ENCODE data around the gene PHF21B. TPM values are rescaled to one million over a fixed set of nuclear protein-coding genes. Genes with fewer than 3 reads are reported as not detected.
"Not testable (repeated sequence)": the region's sequence is repeated elsewhere in the genome, so short reads cannot be mapped to it uniquely, and the experiment has no call there.

Gene PHF21B
- total RNA-seq, 1 donor from 2014 or later = 113 TPM

DNA sequence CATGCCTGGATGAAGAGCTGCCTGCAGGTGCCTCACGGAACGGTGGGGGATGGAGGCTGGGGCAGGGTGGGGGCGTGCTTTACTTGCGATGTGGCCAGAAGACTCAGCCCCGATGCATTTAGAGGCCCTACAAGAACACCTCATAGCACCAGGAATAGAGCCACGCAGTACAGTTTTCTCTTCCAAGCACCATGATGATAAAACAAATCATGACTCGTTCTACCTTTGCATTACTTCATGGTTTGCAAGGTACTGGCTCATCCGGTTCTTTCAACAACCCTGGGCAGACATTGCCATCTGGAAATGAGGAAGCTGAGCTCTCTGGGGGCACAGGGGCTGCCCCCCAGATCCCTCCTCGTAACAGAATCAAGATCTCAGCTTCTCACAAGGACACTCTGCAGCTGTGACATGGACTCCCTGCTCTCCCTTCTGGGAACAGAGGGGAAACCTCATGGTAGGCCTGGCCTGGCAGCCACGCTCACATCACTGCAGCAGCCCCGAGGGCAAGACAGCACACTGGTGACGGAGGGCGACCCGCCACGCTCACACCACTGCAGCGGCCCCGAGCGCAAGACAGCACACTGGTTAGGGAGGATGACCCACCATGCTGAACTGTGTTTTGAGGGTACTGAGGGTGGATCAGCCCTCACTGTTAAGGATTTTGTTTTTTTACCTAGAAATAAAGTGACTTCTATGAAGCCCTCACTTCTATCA lies 46.9 kb downstream of the PHF21B start:
- Mint-ChIP-seq H3K9me3 (ENCODE audit: unreplicated experiment) (peaks cover 21% of the 10 kb centered on the region), H3K4me3 (ENCODE audit: unreplicated experiment) (peak overlapping the region; percentile 15), H3K36me3 (ENCODE audit: unreplicated experiment) (no peaks in the 10 kb centered on the region), H3K27me3 (ENCODE audit: unreplicated experiment) (peaks cover 25% of the 10 kb centered on the region), H3K27ac (ENCODE audit: unreplicated experiment) (peak overlapping the region; percentile 67), H3K4me1 (ENCODE audit: low read depth, unreplicated experiment) (peaks cover 41% of the 10 kb centered on the region)
- DNase-seq = no peak
- TF ChIP-seq CTCF (IDR thresholded peaks at IDR 0.05; ENCODE audit: partially characterized antibody, unreplicated experiment) = no peak

DNA sequence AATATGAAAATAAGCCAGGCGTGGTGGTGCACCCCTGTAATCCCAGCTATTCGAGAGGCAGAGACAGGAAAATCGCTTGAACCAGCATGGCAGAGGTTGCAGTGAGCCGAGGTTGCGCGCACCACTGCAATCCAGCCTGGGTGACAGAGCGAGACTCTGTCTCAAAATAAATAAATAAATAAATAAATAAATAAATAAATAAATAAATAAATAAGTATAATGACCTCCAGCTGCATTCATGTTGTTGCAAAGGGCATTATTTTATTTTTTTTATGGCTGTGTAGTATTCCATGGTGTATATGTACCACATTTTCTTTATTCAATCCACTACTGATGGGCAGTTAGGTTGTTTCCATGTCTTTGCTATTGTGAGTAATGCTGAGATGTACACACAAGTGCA lies 48.1 kb downstream of the PHF21B start:
- H3K36me3 Mint-ChIP-seq (ENCODE audit: unreplicated experiment) = not testable (repeated sequence)
- peaks cover 25% of the 10 kb centered on the region for H3K27me3 Mint-ChIP-seq (ENCODE audit: unreplicated experiment)

DNA sequence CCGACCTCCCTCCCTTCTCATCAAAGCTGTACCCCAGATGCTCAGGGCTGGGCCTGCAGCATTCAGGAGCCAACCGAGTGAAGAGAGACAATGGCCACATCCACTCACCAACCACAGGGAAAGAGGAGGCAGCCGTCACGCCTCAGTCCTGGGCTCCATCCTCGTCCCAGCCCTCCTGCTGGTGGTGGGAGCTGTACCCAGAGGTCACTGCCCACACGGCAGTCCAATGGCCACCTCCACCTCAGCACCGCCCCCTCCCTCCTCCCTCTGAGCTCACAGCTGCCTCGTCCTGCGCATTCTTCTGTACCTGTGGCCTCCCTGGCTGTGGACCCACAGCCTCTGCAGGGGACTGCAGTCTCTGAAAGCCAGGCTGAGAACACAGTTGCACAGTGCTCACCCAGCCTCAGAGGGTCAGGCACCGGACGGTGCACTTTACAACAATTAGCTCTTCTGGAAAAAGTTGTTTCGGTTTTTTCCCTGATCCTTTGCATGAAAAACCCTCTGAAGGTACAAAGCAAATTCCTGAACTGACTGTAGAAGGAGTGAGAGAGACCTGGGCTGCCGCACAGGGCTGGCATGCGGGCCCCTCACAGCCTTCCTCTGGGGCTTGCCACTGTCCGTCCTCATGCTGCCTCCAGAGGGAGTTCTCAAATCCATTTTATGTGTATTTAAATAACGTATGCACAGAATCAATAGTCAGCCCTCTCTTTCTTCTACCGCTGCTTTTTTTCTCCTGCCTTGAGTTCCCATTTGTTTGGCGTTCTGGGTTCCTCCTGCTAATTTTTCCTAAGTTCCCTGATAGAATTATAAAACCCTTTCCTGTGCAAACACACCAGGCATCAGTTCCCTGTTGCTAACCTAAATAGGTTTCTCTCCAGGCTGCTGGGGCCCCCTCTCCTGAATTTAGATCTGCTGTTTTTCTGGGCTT lies 52.7 kb downstream of the PHF21B start:
- Mint-ChIP-seq H3K9me3 (ENCODE audit: unreplicated experiment) (peaks cover 9% of the 10 kb centered on the region), H3K4me3 (ENCODE audit: unreplicated experiment) (peak overlapping the region; percentile 64), H3K27me3 (ENCODE audit: unreplicated experiment) (peaks cover 20% of the 10 kb centered on the region), H3K4me1 (ENCODE audit: low read depth, unreplicated experiment) (peaks cover 38% of the 10 kb centered on the region), H3K36me3 (ENCODE audit: unreplicated experiment) (no peaks in the 10 kb centered on the region), H3K27ac (ENCODE audit: unreplicated experiment) (peak overlapping the region; percentile 64)
- DNase-seq = peak; percentile 46
- peak; percentile 52 for TF ChIP-seq CTCF (IDR thresholded peaks at IDR 0.05; ENCODE audit: partially characterized antibody, unreplicated experiment)

More for the DNA sequence above, 48.1 kb downstream of the PHF21B start:
- peaks cover 48% of the 10 kb centered on the region for H3K4me1 Mint-ChIP-seq (ENCODE audit: low read depth, unreplicated experiment)
- H3K4me3 Mint-ChIP-seq (ENCODE audit: unreplicated experiment); DNase-seq; H3K27ac Mint-ChIP-seq (ENCODE audit: unreplicated experiment): not testable (repeated sequence)
- H3K9me3 Mint-ChIP-seq (ENCODE audit: unreplicated experiment) = peaks cover 18% of the 10 kb centered on the region

DNA sequence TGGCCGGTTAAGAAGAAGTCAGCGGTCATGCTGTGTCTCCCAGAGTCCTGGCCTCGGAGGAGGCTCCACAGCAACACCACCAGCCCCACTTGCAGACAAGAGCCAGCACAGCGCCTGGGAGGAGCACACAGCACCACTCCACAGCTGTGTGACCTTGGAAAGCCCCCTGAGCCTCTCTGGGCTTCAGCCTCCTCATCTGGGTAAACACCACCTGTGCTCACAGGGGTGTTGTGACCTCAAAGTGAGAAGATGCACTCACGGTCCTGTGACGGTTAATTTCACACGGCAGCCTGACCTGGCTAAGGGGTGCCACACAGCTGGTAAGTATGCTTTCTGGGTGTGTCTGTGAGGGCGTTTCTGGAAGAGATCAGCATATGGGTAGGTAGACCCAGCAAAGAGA lies 54.7 kb downstream of the PHF21B start:
- H3K4me3 Mint-ChIP-seq (ENCODE audit: unreplicated experiment) = no peak overlapping the region
- H3K4me1 Mint-ChIP-seq (ENCODE audit: low read depth, unreplicated experiment) = peaks cover 37% of the 10 kb centered on the region
- H3K27ac Mint-ChIP-seq (ENCODE audit: unreplicated experiment) = no peak overlapping the region
- peaks cover 5% of the 10 kb centered on the region for H3K36me3 Mint-ChIP-seq (ENCODE audit: unreplicated experiment)
- H3K27me3 Mint-ChIP-seq (ENCODE audit: unreplicated experiment) = peaks cover 20% of the 10 kb centered on the region
- no peak for DNase-seq
- H3K9me3 Mint-ChIP-seq (ENCODE audit: unreplicated experiment) = peaks cover 7% of the 10 kb centered on the region
- no peak for TF ChIP-seq CTCF (IDR thresholded peaks at IDR 0.05; ENCODE audit: partially characterized antibody, unreplicated experiment)

DNA sequence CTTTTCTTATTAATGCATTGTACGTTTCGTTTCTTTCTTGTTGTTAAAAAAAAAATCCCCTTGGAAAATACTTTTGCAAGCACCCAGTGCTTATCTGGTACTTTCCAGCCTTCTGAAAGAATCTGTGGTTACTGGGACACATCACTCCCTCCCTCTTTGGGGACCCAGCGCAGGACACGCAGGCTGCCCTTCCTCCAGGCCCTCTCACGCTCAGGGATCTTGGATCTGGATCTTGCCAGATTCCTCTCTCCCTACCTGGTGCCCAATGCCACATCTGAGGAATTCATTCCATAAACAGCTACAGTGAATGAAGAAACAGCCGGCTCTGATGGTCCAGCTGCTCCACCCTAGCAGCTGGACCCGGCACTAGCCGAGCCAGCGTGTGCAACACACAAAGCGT lies 55.7 kb downstream of the PHF21B start:
- TF ChIP-seq CTCF (IDR thresholded peaks at IDR 0.05; ENCODE audit: partially characterized antibody, unreplicated experiment) = no peak
- H3K27ac Mint-ChIP-seq (ENCODE audit: unreplicated experiment) = peak overlapping the region; percentile 24
- DNase-seq = no peak
- H3K27me3 Mint-ChIP-seq (ENCODE audit: unreplicated experiment) = peaks cover 11% of the 10 kb centered on the region
- no peak overlapping the region for H3K4me3 Mint-ChIP-seq (ENCODE audit: unreplicated experiment)
- H3K4me1 Mint-ChIP-seq (ENCODE audit: low read depth, unreplicated experiment) = peaks cover 44% of the 10 kb centered on the region
- peaks cover 8% of the 10 kb centered on the region for H3K36me3 Mint-ChIP-seq (ENCODE audit: unreplicated experiment)
- peaks cover 6% of the 10 kb centered on the region for H3K9me3 Mint-ChIP-seq (ENCODE audit: unreplicated experiment)

Data from glutamatergic neuron (in vitro differentiated cells).